Measurements from ENCODE around the gene PLSCR4. TPM values are rescaled to one million over a fixed set of nuclear protein-coding genes. Genes with fewer than 3 reads are reported as not detected.

The PLSCR4 gene
- total and polyA plus RNA-seq, 2 of the 8 experiments (the other 6 are each of a cell fraction or from before 2014, with no cell fraction given), result 1.8 to 2.9 TPM

DNA sequence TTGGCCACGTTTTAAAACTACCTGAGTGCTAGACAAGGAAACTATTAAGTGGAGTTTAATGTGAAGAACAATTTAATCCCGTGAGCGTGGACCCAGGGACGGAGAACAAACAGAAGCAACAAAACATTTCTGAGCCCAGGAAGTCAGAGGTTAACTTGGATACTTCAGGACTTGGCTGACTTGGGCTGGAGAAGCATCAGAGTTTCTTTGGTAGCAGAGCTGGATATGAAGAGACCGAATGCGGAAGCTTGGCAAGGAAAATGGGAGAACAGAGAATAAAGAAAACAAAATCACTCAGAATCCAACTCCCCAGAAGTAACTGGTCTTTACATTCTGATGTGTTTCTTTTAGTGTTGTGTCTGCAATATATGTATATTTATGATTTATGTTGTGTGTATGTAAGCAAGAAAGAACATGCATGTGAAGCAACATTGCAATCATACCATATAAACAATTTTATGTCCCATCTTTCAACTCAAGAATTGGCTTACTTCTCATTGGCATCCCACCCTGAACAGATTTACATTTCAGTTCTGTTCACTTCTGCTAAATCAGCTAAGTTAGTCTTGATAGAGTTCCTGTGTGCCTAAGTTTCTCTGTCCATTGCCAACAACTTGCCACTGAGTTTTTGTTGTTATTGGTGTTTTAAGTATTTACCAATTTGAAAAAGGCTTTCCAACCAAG is 72.8 kb downstream of the PLSCR4 start (continued):
- TF ChIP-seq, protein P1, sequence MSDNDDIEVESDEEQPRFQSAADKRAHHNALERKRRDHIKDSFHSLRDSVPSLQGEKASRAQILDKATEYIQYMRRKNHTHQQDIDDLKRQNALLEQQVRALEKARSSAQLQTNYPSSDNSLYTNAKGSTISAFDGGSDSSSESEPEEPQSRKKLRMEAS (IDR thresholded peaks at IDR 0.05), result no peak
- TF ChIP-seq RFX5 (IDR thresholded peaks at IDR 0.05; ENCODE audit: borderline replicate concordance, low read depth, low read length) (no peak), TAF7 (optimal IDR thresholded peaks at IDR 0.05; ENCODE audit: borderline replicate concordance, low read depth, low read length) (no peak), CHD1 (IDR thresholded peaks at IDR 0.05; ENCODE audit: low read depth, low read length) (no peak), RXRA (IDR thresholded peaks at IDR 0.05; ENCODE audit: insufficient read depth, low read depth, low read length) (no peak)
